Osteoblast (primary cell): Measurements from ENCODE around the gene NVL. TPM values are rescaled to one million over a fixed set of nuclear protein-coding genes. Genes with fewer than 3 reads are reported as not detected.

Source experiments
- DNase-seq: peaks from one replicate; pipeline ENCODE4 v3.0.0; 2011; ENCODE audit warnings: low spot score, mixed read lengths; ENCODE audit not compliant: insufficient read length; ENCODE audit errors: missing footprints
- H2AFZ ChIP-seq: 2 replicates; pipeline ENCODE4 v1.6.0; 2011; ENCODE audit warnings: mild to moderate bottlenecking, low read length
- H3K27ac ChIP-seq: 2 replicates; pipeline ENCODE4 v1.5.1; 2011; ENCODE audit warnings: mild to moderate bottlenecking, low read depth, low read length, moderate library complexity
- H3K27me3 ChIP-seq: 2 replicates; pipeline ENCODE4 v1.6.0; 2012; ENCODE audit warnings: mild to moderate bottlenecking, control low read depth, inconsistent platforms, low read length, moderate library complexity; ENCODE audit not compliant: insufficient read depth
- H3K36me3 ChIP-seq: 2 replicates; pipeline ENCODE4 v1.5.1; 2011; ENCODE audit warnings: mild to moderate bottlenecking, low read length, control low read depth, moderate library complexity; ENCODE audit not compliant: insufficient read depth
- H3K4me1 ChIP-seq: 2 replicates; pipeline ENCODE4 v1.5.1; 2011; ENCODE audit warnings: mild to moderate bottlenecking, low read length, control low read depth, moderate library complexity; ENCODE audit not compliant: insufficient read depth
- H3K4me2 ChIP-seq: 2 replicates; pipeline ENCODE4 v1.6.0; 2011; ENCODE audit warnings: mild to moderate bottlenecking, low read length; ENCODE audit not compliant: insufficient read depth
- H3K4me3 ChIP-seq: fragments of 200-600 bp; sonication (generic); 3 replicates; pipeline ENCODE4 v1.5.1; 2012; ENCODE audit warnings: mild to moderate bottlenecking, low read length, inconsistent platforms; ENCODE audit not compliant: insufficient read depth
- H3K79me2 ChIP-seq: 2 replicates; pipeline ENCODE4 v1.6.0; 2012; ENCODE audit warnings: mild to moderate bottlenecking, low read length, control low read depth, inconsistent platforms; ENCODE audit not compliant: insufficient read depth
- H3K9me3 ChIP-seq: 2 replicates; pipeline ENCODE4 v1.5.1; 2011; ENCODE audit warnings: low read depth, low read length, control low read depth
- H4K20me1 ChIP-seq: 2 replicates; pipeline ENCODE4 v1.6.0; 2012; ENCODE audit warnings: mild to moderate bottlenecking, low read length, control low read depth; ENCODE audit not compliant: insufficient read depth
- CTCF ChIP-seq: IDR thresholded peaks from 2 replicates; pipeline ENCODE4 v1.5.1; 2011; ENCODE audit warnings: mild to moderate bottlenecking, low read depth, low read length, moderate library complexity; ENCODE audit errors: extremely low read depth
- total RNA-seq: library from RNA; depleted of rRNA; stranded (reverse); fragments of >200 nt; gene quantifications from 2 replicates; pipeline ENCODE4 v1.2.3, GENCODE V29; 2012

NVL gene
- total RNA-seq, 1 donor: 20.6 TPM

GRCh38 chr1:224308064-224308463 is 21.9 kb downstream of the NVL start:
- H3K4me3 ChIP-seq: no peak overlapping the region
- H2AFZ ChIP-seq: no peak overlapping the region
- no peak for DNase-seq
- no peaks in the 10 kb centered on the region for H3K79me2 ChIP-seq
- H3K4me1 ChIP-seq: no peaks in the 10 kb centered on the region
- no peak for TF ChIP-seq CTCF
- no peaks in the 10 kb centered on the region for H4K20me1 ChIP-seq
- H3K36me3 ChIP-seq: peaks cover 33% of the 10 kb centered on the region
- H3K9me3 ChIP-seq: no peaks in the 10 kb centered on the region
- H3K4me2 ChIP-seq: no peak overlapping the region
- H3K27me3 ChIP-seq: no peaks in the 10 kb centered on the region
- no peak overlapping the region for H3K27ac ChIP-seq

GRCh38 chr1:224304767-224305166 is 25.2 kb downstream of the NVL start:
- Histone ChIP-seq H3K79me2 (no peaks in the 10 kb centered on the region), H3K36me3 (peaks cover 45% of the 10 kb centered on the region), H3K27ac (no peak overlapping the region), H3K4me1 (no peaks in the 10 kb centered on the region), H3K27me3 (no peaks in the 10 kb centered on the region), H3K9me3 (no peaks in the 10 kb centered on the region), H3K4me3 (no peak overlapping the region), H3K4me2 (no peak overlapping the region), H4K20me1 (no peaks in the 10 kb centered on the region), H2AFZ (no peak overlapping the region)
- DNase-seq: no peak
- TF ChIP-seq CTCF: no peak

GRCh38 chr1:224302947-224303346 is 27.0 kb downstream of the NVL start:
- Histone ChIP-seq H3K79me2 (no peaks in the 10 kb centered on the region), H3K27me3 (no peaks in the 10 kb centered on the region), H3K9me3 (no peaks in the 10 kb centered on the region), H3K4me1 (no peaks in the 10 kb centered on the region), H2AFZ (no peak overlapping the region), H3K36me3 (peaks cover 54% of the 10 kb centered on the region), H3K4me3 (no peak overlapping the region), H4K20me1 (no peaks in the 10 kb centered on the region), H3K4me2 (no peak overlapping the region), H3K27ac (no peak overlapping the region)
- TF ChIP-seq CTCF: no peak
- no peak for DNase-seq

- no peak for TF ChIP-seq CTCF
- Histone ChIP-seq H3K4me1 (no peaks in the 10 kb centered on the region), H3K4me3 (no peak overlapping the region), H4K20me1 (no peaks in the 10 kb centered on the region), H3K4me2 (no peak overlapping the region), H3K79me2 (no peaks in the 10 kb centered on the region), H2AFZ (no peak overlapping the region), H3K36me3 (peaks cover 42% of the 10 kb centered on the region), H3K27ac (no peak overlapping the region), H3K27me3 (no peaks in the 10 kb centered on the region), H3K9me3 (no peaks in the 10 kb centered on the region)
- no peak for DNase-seq
Measured at GRCh38 chr1:224301391-224301790, 28.6 kb downstream of the NVL start.
